Measurements from ENCODE around the gene KRTAP4-2.
"Not testable (repeated sequence)": the region's sequence is repeated elsewhere in the genome, so short reads cannot be mapped to it uniquely, and the experiment has no call there.

KRTAP4-2 gene

GRCh38 chr17:41160648-41161047 is 17.4 kb downstream of the KRTAP4-2 start, which contains the start of gene KRTAP4-4:
Gene KRTAP4-4 (minus strand): TSS chr17:41160748. CDS start chr17:41160691, 57 bp downstream.
- DNase-seq = no peak

- DNase-seq = not testable (repeated sequence)
Observed at GRCh38 chr17:41160190-41160589, 17.8 kb downstream of the KRTAP4-2 start.

GRCh38 chr17:41153856-41154255 is 24.2 kb downstream of the KRTAP4-2 start:
- no peak for DNase-seq

- no peak for DNase-seq
Observed at GRCh38 chr17:41151525-41151924, 26.5 kb downstream of the KRTAP4-2 start.

- no peak for DNase-seq
Observed at GRCh38 chr17:41150026-41150425, 28.0 kb downstream of the KRTAP4-2 start.

GRCh38 chr17:41149652-41149985 is 28.4 kb downstream of the KRTAP4-2 start, which contains the start of gene KRTAP4-5:
Gene KRTAP4-5 (minus strand): TSS chr17:41149825. CDS start chr17:41149767, 58 bp downstream.
- no peak for DNase-seq

- not testable (repeated sequence) for DNase-seq
Observed at GRCh38 chr17:41148971-41149651, 28.9 kb downstream of the KRTAP4-2 start.

GRCh38 chr17:41147531-41148204 is 30.4 kb downstream of the KRTAP4-2 start:
- DNase-seq = no peak

GRCh38 chr17:41145261-41145660 is 32.8 kb downstream of the KRTAP4-2 start:
- DNase-seq = no peak

GRCh38 chr17:41144846-41145245 is 33.2 kb downstream of the KRTAP4-2 start:
- no peak for DNase-seq

- no peak for DNase-seq
Observed at GRCh38 chr17:41141361-41141760, 36.7 kb downstream of the KRTAP4-2 start.

GRCh38 chr17:41140360-41141131 is 37.5 kb downstream of the KRTAP4-2 start, which contains the start of gene KRTAP4-6:
Gene KRTAP4-6 (minus strand): TSS chr17:41140544. CDS start chr17:41140487, 57 bp downstream.
- DNase-seq = no peak

- not testable (repeated sequence) for DNase-seq
Observed at GRCh38 chr17:41139865-41140264, 38.2 kb downstream of the KRTAP4-2 start.

GRCh38 chr17:41133880-41134735 is 43.9 kb downstream of the KRTAP4-2 start:
- no peak for DNase-seq

GRCh38 chr17:41131979-41132378 is 46.0 kb downstream of the KRTAP4-2 start:
- no peak for DNase-seq
